H9 (cell line): Measurements from ENCODE around the gene NAPB. TPM values are rescaled to one million over a fixed set of nuclear protein-coding genes. Genes with fewer than 3 reads are reported as not detected.

Experiments
- DNase-seq: peaks from one replicate; pipeline ENCODE4 v3.0.0-alpha.2; 2017
- H2AFZ ChIP-seq: one replicate; pipeline ENCODE4 v1.6.1; 2013; ENCODE audit warnings: mild to moderate bottlenecking, low read length, control low read depth, moderate library complexity
- H2AK5ac ChIP-seq: 2 replicates; pipeline ENCODE4 v1.6.1; 2013; ENCODE audit warnings: low read length, control low read depth, mixed read lengths; ENCODE audit not compliant: insufficient read length
- H2BK120ac ChIP-seq: one replicate; pipeline ENCODE4 v1.6.1; 2013; ENCODE audit warnings: low read depth, mild to moderate bottlenecking, low read length, control low read depth, inconsistent platforms; ENCODE audit not compliant: poor library complexity, severe bottlenecking
- H2BK12ac ChIP-seq: 2 replicates; pipeline ENCODE4 v1.6.1; 2013; ENCODE audit warnings: low read length, control low read depth, mixed read lengths, low read depth; ENCODE audit not compliant: insufficient read length
- H2BK15ac ChIP-seq: 2 replicates; pipeline ENCODE4 v1.6.1; 2013; ENCODE audit warnings: low read depth, low read length, control low read depth
- H2BK20ac ChIP-seq: one replicate; pipeline ENCODE4 v1.6.1; 2013; ENCODE audit warnings: low read depth, mild to moderate bottlenecking, low read length, control low read depth, inconsistent platforms; ENCODE audit not compliant: poor library complexity, severe bottlenecking
- H2BK5ac ChIP-seq: 2 replicates; pipeline ENCODE4 v1.6.1; 2013; ENCODE audit warnings: low read length, control low read depth, mixed read lengths; ENCODE audit not compliant: insufficient read length
- H3K14ac ChIP-seq: 2 replicates; pipeline ENCODE4 v1.6.1; 2013; ENCODE audit warnings: low read length, control low read depth; ENCODE audit not compliant: insufficient read depth
- H3K18ac ChIP-seq: 2 replicates; pipeline ENCODE4 v1.6.1; 2013; ENCODE audit warnings: low read depth, mild to moderate bottlenecking, mixed read lengths, low read length, control low read depth; ENCODE audit not compliant: insufficient read length
- H3K23ac ChIP-seq: 2 replicates; pipeline ENCODE4 v1.6.1; 2013; ENCODE audit warnings: low read length, control low read depth, mixed read lengths, low read depth; ENCODE audit not compliant: insufficient read length
- H3K23me2 ChIP-seq: 2 replicates; pipeline ENCODE4 v1.6.1; 2013; ENCODE audit warnings: low read depth, mild to moderate bottlenecking, mixed read lengths, low read length, control low read depth; ENCODE audit not compliant: insufficient read length, poor library complexity, severe bottlenecking
- H3K27ac ChIP-seq: 2 replicates; pipeline ENCODE4 v1.5.1; 2013; ENCODE audit warnings: low read length, control low read depth, mixed read lengths, low read depth; ENCODE audit not compliant: insufficient read length
- H3K27me3 ChIP-seq: 2 replicates; pipeline ENCODE4 v1.6.1; 2013; ENCODE audit warnings: low read length, control low read depth, inconsistent platforms; ENCODE audit not compliant: insufficient read depth
- H3K4ac ChIP-seq: 2 replicates; pipeline ENCODE4 v1.6.1; 2013; ENCODE audit warnings: low read depth, mild to moderate bottlenecking, control low read depth, inconsistent platforms, low read length, moderate library complexity
- H3K4me1 ChIP-seq: 2 replicates; pipeline ENCODE4 v1.6.1; 2013; ENCODE audit warnings: low read length, control low read depth, inconsistent platforms; ENCODE audit not compliant: insufficient read depth
- H3K4me2 ChIP-seq: 2 replicates; pipeline ENCODE4 v1.6.1; 2013; ENCODE audit warnings: low read length, control low read depth, mixed read lengths; ENCODE audit not compliant: insufficient read length, insufficient read depth
- H3K56ac ChIP-seq: 2 replicates; pipeline ENCODE4 v1.6.1; 2013; ENCODE audit warnings: low read depth, mild to moderate bottlenecking, mixed read lengths, low read length, control low read depth; ENCODE audit not compliant: insufficient read length
- H3K79me1 ChIP-seq: 2 replicates; pipeline ENCODE4 v1.6.1; 2013; ENCODE audit warnings: low read depth, mild to moderate bottlenecking, moderate library complexity, low read length, control low read depth, inconsistent platforms; ENCODE audit not compliant: insufficient read depth, poor library complexity, severe bottlenecking
- H3K79me2 ChIP-seq: 2 replicates; pipeline ENCODE4 v1.6.1; 2013; ENCODE audit warnings: low read length, control low read depth, inconsistent platforms; ENCODE audit not compliant: insufficient read depth
- H3K9ac ChIP-seq: 2 replicates; pipeline ENCODE4 v1.6.1; 2013; ENCODE audit warnings: low read length, control low read depth, mixed read lengths; ENCODE audit not compliant: insufficient read length; ENCODE audit errors: extremely low read depth
- H3K9me3 ChIP-seq: one replicate; pipeline ENCODE4 v1.6.1; 2013; ENCODE audit warnings: low read depth, low read length, inconsistent platforms; ENCODE audit not compliant: control insufficient read depth
- H3T11ph ChIP-seq: one replicate; pipeline ENCODE4 v1.6.1; 2013; ENCODE audit warnings: mild to moderate bottlenecking, low read length, control low read depth, inconsistent platforms
- H4K20me1 ChIP-seq: one replicate; pipeline ENCODE4 v1.6.1; 2013; ENCODE audit not compliant: control insufficient read depth, insufficient read length, insufficient read depth
- H4K5ac ChIP-seq: 2 replicates; pipeline ENCODE4 v1.6.1; 2013; ENCODE audit warnings: low read depth, mild to moderate bottlenecking, mixed read lengths, low read length, control low read depth; ENCODE audit not compliant: insufficient read length
- H4K8ac ChIP-seq: replicated peaks from 2 replicates; pipeline ENCODE4 v1.6.1; 2013; ENCODE audit warnings: low read length, control low read depth, mixed read lengths, low read depth; ENCODE audit not compliant: insufficient read length
- H4K91ac ChIP-seq: 2 replicates; pipeline ENCODE4 v1.6.1; 2013; ENCODE audit warnings: low read depth, mild to moderate bottlenecking, moderate library complexity, mixed read lengths, low read length, control low read depth; ENCODE audit not compliant: insufficient read length
- H3K27ac Mint-ChIP-seq, 3 experiments: 2 replicates in 2 of 3; 3 replicates in 1 of 3; pipeline ENCODE4 v1.8.0; 2020 to 2021; ENCODE audit warnings: mixed read lengths in 3 of 3, mild to moderate bottlenecking in 1 of 3, moderate library complexity in 1 of 3
- H3K27me3 Mint-ChIP-seq: 2 replicates; pipeline ENCODE4 v1.8.0; 2021; ENCODE audit warnings: low read depth, mild to moderate bottlenecking, moderate library complexity, mixed read lengths
- H3K36me3 Mint-ChIP-seq, 3 experiments: 2 replicates in 2 of 3; 3 replicates in 1 of 3; pipeline ENCODE4 v1.8.0; 2020 to 2021; ENCODE audit warnings: low read depth in 3 of 3, mixed read lengths in 3 of 3; ENCODE audit not compliant: insufficient read depth in 1 of 3
- H3K4me1 Mint-ChIP-seq, 2 experiments: 2 replicates each; pipeline ENCODE4 v1.8.0; 2020; ENCODE audit warnings: mixed read lengths in 2 of 2
- H3K4me3 Mint-ChIP-seq, 2 experiments: 2 replicates in 1 of 2; 3 replicates in 1 of 2; pipeline ENCODE4 v1.8.0; 2020 to 2021; ENCODE audit warnings: mild to moderate bottlenecking in 2 of 2, mixed read lengths in 2 of 2, moderate library complexity in 1 of 2
- H3K9me3 Mint-ChIP-seq, 2 experiments: 2 replicates in 1 of 2; 3 replicates in 1 of 2; pipeline ENCODE4 v1.8.0; 2020; ENCODE audit warnings: mild to moderate bottlenecking in 2 of 2, mixed read lengths in 2 of 2, moderate library complexity in 1 of 2
- WGBS: extraction: QIAGEN DNeasy Blood & Tissue Kit; methylation state at CpG from one replicate; pipeline ENCODE4 v1.1.7; 2013; ENCODE audit warnings: missing lambda C conversion rate, low lambda C conversion rate, mixed read lengths; ENCODE audit not compliant: insufficient read length; ENCODE audit errors: extremely low coverage; 5-methylcytosine and 5-hydroxymethylcytosine counted together
- total RNA-seq: library from RNA; stranded (reverse); gene quantifications from 2 replicates; pipeline ENCODE4 v1.2.1, GENCODE V29; 2021
- TF ChIP-seq, protein P1 (sequence below): fragments of 200-600 bp; sonication (generic); conservative IDR thresholded peaks from 3 replicates; pipeline ENCODE4 v1.8.0; 2021; ENCODE audit warnings: antibody characterized with exemption, mild to moderate bottlenecking

Gene NAPB
- total RNA-seq, 1 experiment from 2014 or later = 10.4 TPM

DNA sequence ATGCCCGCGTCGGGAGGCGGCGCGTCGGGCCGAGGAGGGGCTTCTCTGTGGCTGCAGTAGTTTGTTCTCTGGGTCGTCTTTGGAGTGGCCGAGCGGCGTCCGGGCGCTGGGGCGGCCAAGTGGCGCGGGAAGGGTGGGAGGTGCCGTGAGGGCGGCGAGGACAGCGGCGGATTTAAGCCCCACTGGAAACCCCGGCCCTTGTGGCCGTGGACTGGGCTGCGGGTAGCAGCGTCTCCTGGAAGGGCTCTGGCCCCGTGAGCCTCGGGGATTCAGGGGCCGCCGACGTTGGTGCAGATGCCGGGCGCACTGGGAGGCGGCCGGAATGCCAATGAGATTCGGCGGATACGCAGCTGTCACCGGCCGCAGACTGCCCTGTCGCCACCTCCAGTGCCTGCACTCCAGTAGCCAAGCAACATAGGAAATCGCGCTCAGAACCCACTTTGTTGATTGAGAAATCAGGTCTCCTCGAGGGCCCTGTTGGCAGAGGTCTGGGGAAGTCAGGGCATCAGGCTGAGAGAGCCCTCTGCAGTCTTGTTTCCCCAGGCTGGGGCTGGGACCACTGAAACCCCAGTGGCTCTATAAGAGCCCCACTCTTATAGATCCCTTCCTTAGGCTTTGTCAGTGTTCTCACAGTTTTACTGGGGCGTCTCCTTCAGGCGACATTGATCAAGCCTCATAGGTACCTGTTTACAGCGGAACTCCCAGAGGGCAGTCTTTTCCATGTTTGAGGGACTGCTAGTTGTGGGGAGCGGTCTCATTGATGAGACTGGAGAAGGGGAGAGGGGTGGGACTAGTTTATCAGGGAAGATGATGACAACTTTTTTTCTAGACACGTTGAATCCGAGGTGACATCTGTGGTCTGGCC is 58.7 kb downstream of the NAPB start:
- TF ChIP-seq, protein P1, sequence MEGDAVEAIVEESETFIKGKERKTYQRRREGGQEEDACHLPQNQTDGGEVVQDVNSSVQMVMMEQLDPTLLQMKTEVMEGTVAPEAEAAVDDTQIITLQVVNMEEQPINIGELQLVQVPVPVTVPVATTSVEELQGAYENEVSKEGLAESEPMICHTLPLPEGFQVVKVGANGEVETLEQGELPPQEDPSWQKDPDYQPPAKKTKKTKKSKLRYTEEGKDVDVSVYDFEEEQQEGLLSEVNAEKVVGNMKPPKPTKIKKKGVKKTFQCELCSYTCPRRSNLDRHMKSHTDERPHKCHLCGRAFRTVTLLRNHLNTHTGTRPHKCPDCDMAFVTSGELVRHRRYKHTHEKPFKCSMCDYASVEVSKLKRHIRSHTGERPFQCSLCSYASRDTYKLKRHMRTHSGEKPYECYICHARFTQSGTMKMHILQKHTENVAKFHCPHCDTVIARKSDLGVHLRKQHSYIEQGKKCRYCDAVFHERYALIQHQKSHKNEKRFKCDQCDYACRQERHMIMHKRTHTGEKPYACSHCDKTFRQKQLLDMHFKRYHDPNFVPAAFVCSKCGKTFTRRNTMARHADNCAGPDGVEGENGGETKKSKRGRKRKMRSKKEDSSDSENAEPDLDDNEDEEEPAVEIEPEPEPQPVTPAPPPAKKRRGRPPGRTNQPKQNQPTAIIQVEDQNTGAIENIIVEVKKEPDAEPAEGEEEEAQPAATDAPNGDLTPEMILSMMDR = no peak
- H3K27me3 Mint-ChIP-seq = no peaks in the 10 kb centered on the region

More for the DNA sequence above, 58.7 kb downstream of the NAPB start:
- Histone ChIP-seq H3K23me2 (peaks cover 8% of the 10 kb centered on the region), H2BK12ac (no peak overlapping the region), H3K9ac (peak overlapping the region; percentile 62), H2AK5ac (no peak overlapping the region), H3T11ph (no peak overlapping the region), H3K79me1 (peaks cover 3% of the 10 kb centered on the region), H4K91ac (no peak overlapping the region), H2BK120ac (no peak overlapping the region), H4K20me1 (no peaks in the 10 kb centered on the region), H2BK15ac (no peak overlapping the region), H4K5ac (no peak overlapping the region), H3K9me3 (no peaks in the 10 kb centered on the region), H3K23ac (no peak overlapping the region), H3K56ac (no peak overlapping the region), H3K79me2 (peaks cover 7% of the 10 kb centered on the region; the same call in 1 of the 2 replicates), H2BK20ac (no peak overlapping the region), H3K4me1 (no peaks in the 10 kb centered on the region; the same call in 1 of the 2 replicates), H4K8ac (no peak overlapping the region), H3K27me3 (no peaks in the 10 kb centered on the region), H3K27ac (no peak overlapping the region), H2BK5ac (no peak overlapping the region), H2AFZ (no peak overlapping the region), H3K18ac (no peak overlapping the region), H3K14ac (peak overlapping the region; percentile 39; the same call in 1 of the 2 replicates), H3K4me2 (peak overlapping the region; percentile 38), H3K4ac (no peak overlapping the region)
- H3K4me1 Mint-ChIP-seq = peaks cover 19 to 33% of the 10 kb centered on the region in 2 experiments
- WGBS = no CpG with 5 or more reads among the region's 50 CpGs
- no peaks in the 10 kb centered on the region; a peak in 1 of 5 replicates for H3K9me3 Mint-ChIP-seq
- H3K27ac Mint-ChIP-seq = peak overlapping the region; percentile 70 to 98 (median 94); a peak in 5 of 7 replicates
- H3K4me3 Mint-ChIP-seq = peak overlapping the region; percentile 91 to 94
- DNase-seq = no peak
- H3K36me3 Mint-ChIP-seq = peaks cover 13 to 20% (median 20%) of the 10 kb centered on the region in 3 experiments
